Body of pancreas (tissue), 4 donors: ENCODE results near the gene NDUFAF7.

ENCODE experiments used
- CTCF ChIP-seq, 7 experiments: fragments of 450-650 bp in 4 of 7; fragments of 200-600 bp in 3 of 7; sonication (generic) in 3 of 7; IDR thresholded peaks; one replicate each; pipeline ENCODE4 v1.5.1; 2016 to 2019; ENCODE audit warnings: antibody characterized with exemption in 7 of 7
- POLR2A ChIP-seq, 3 donors: fragments of 450-650 bp; IDR thresholded peaks; one replicate each; pipeline ENCODE4 v1.6.1; 2016; ENCODE audit warnings: antibody characterized with exemption in 3 of 3, mild to moderate bottlenecking in 2 of 3

GRCh38 chr2:37291680-37292079 is 60.2 kb downstream of the NDUFAF7 start:
- TF ChIP-seq POLR2A (IDR thresholded peaks at IDR 0.05), result no peak
- no peak for TF ChIP-seq CTCF (IDR thresholded peaks at IDR 0.05)
